K562 (cell line): ENCODE data around the gene TMEM167B. TPM values are rescaled to one million over a fixed set of nuclear protein-coding genes. Genes with fewer than 3 reads are reported as not detected.

ENCODE experiments used
- BCL6 ChIP-seq: fragments of 250-450 bp; sonication (Bioruptor Pico); IDR thresholded peaks from 2 replicates; pipeline ENCODE4 v1.4.0; 2020
- CBFA2T3 ChIP-seq: fragments of 450-650 bp; IDR thresholded peaks from 2 replicates; pipeline ENCODE4 v1.6.1; 2017
- DACH1 ChIP-seq: fragments of 450-650 bp; IDR thresholded peaks from 2 replicates; pipeline ENCODE4 v1.6.1; 2018; ENCODE audit not compliant: partially characterized antibody
- EP400 ChIP-seq: fragments of 450-650 bp; IDR thresholded peaks from 2 replicates; pipeline ENCODE4 v1.6.1; 2017; ENCODE audit warnings: antibody characterized with exemption, mild to moderate bottlenecking, moderate library complexity
- ILF3 ChIP-seq: fragments of 450-650 bp; IDR thresholded peaks from 2 replicates; pipeline ENCODE4 v1.6.1; 2018; ENCODE audit warnings: antibody characterized with exemption, mild to moderate bottlenecking, moderate library complexity, borderline replicate concordance
- NFRKB ChIP-seq: fragments of 450-650 bp; IDR thresholded peaks from 2 replicates; pipeline ENCODE4 v1.6.1; 2016; ENCODE audit warnings: low read depth
- PTRF ChIP-seq: fragments of 450-650 bp; IDR thresholded peaks from 2 replicates; pipeline ENCODE4 v1.6.1; 2016; ENCODE audit warnings: mild to moderate bottlenecking, missing genetic modification characterization, missing compliant biosample characterization
- PURB ChIP-seq: sonication (generic); formaldehyde crosslinking; IDR thresholded peaks from 2 replicates; pipeline ENCODE4 v1.9.0; 2021; ENCODE audit warnings: low read depth, mild to moderate bottlenecking, missing genetic modification reagents
- RBM25 ChIP-seq: fragments of 200-400 bp; formaldehyde crosslinking; IDR thresholded peaks from 2 replicates; pipeline ENCODE4 v1.6.1; 2018; ENCODE audit warnings: low read length, low read depth, moderate library complexity; ENCODE audit not compliant: severe bottlenecking
- SP2 ChIP-seq: IDR thresholded peaks from 2 replicates; pipeline ENCODE4 v1.6.1; 2011; ENCODE audit warnings: mild to moderate bottlenecking, low read depth, low read length, moderate library complexity; ENCODE audit not compliant: poor library complexity, severe bottlenecking; ENCODE audit errors: extremely low read depth
- ZNF507 ChIP-seq: conservative IDR thresholded peaks from 2 replicates; pipeline ENCODE4 v1.6.1; 2017; ENCODE audit warnings: missing genetic modification characterization, missing compliant biosample characterization
- ZNF76 ChIP-seq: fragments of 250-450 bp; sonication (Bioruptor Pico); IDR thresholded peaks from 2 replicates; pipeline ENCODE4 v1.4.0; 2020; ENCODE audit warnings: mild to moderate bottlenecking, moderate library complexity, borderline replicate concordance
- ZNF780A ChIP-seq: fragments of 250-450 bp; sonication (Bioruptor Pico); IDR thresholded peaks from 2 replicates; pipeline ENCODE4 v1.5.0; 2021; ENCODE audit warnings: mild to moderate bottlenecking
- polyA plus RNA-seq, 8 experiments: library from polyadenylated mRNA; depleted of rRNA in 4 of 8; stranded (reverse) in 5 of 8; unstranded in 3 of 8; fragments of >200 nt; fragmentation: Nextera tagmentation in 2 of 8; fragmentation: Illumina TruSeq in 1 of 8; extraction: Ambion mirVana in 2 of 8; extraction: Trizol in 1 of 8; gene quantifications; 2 replicates each; pipeline versions ENCODE4 v1.2.1 to v1.2.3, GENCODE V29; 2011 to 2014; ENCODE audit warnings: inconsistent platforms in 1 of 8, missing spikeins in 1 of 8
- total RNA-seq, 7 experiments: library from RNA; depleted of rRNA in 6 of 7; stranded (reverse); fragments of >200 nt in 6 of 7; fragmentation: Illumina TruSeq in 2 of 7; extraction: Trizol in 2 of 7; gene quantifications; 2 replicates each; pipeline versions ENCODE4 v1.2.1 to v1.2.3, GENCODE V29; 2011 to 2021; ENCODE audit warnings: low replicate concordance in 1 of 7
- TF ChIP-seq, protein P1 (sequence below): fragments of 250-450 bp; sonication (Bioruptor Pico); IDR thresholded peaks from 2 replicates; pipeline ENCODE4 v1.5.0; 2020; ENCODE audit warnings: mild to moderate bottlenecking
- TF ChIP-seq, protein P2 (sequence below), 2 experiments: IDR thresholded peaks in 1 of 2; conservative IDR thresholded peaks in 1 of 2; 2 replicates each; pipeline ENCODE4 v1.6.1; 2016; ENCODE audit warnings: low read depth in 2 of 2, mild to moderate bottlenecking in 1 of 2, missing compliant biosample characterization in 1 of 2, missing genetic modification characterization in 1 of 2, moderate library complexity in 1 of 2
- TF ChIP-seq, protein P3 (sequence below): fragments of 150-350 bp; conservative IDR thresholded peaks from 2 replicates; pipeline ENCODE4 v1.6.1; 2014; ENCODE audit warnings: low read length
- TF ChIP-seq, protein P4 (sequence below): fragments of 450-650 bp; IDR thresholded peaks from 2 replicates; pipeline ENCODE4 v1.6.1; 2016; ENCODE audit warnings: borderline replicate concordance
- TF ChIP-seq, protein P5 (sequence below), 2 experiments: fragments of 450-650 bp in 1 of 2; sonication (generic) in 1 of 2; formaldehyde crosslinking in 1 of 2; IDR thresholded peaks in 1 of 2; conservative IDR thresholded peaks in 1 of 2; 2 replicates each; pipeline versions ENCODE4 v1.6.1 to v1.8.1; 2016 to 2023; ENCODE audit warnings: mild to moderate bottlenecking in 2 of 2, moderate library complexity in 2 of 2, inconsistent platforms in 1 of 2, missing genetic modification reagents in 1 of 2

TMEM167B gene
- total and polyA plus RNA-seq, 9 of the 15 experiments (the other 6 are each of a cell fraction or from before 2014, with no cell fraction given) = 17.2 to 36.4 (median 32.2) TPM

DNA sequence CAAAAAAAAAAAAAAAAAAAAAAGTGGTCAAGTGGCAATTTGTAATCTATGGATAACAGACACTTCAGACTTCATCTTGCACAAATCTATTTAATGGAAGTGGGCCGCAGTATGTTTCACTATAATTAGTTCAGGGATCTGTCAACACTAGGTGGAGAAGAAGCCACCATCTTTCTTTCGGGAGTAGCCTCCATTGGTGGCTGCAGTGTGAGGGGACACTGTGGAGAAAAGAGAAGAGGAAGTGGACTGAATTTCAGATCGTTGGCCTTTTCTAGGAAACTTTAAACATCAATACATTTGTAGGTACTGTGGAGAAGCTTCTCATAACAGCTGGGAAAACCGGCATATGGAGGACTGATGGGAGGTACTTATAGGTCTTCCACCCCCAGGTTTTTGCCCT, 15.3 kb downstream of the TMEM167B start (continued):
- TF ChIP-seq, protein P1, sequence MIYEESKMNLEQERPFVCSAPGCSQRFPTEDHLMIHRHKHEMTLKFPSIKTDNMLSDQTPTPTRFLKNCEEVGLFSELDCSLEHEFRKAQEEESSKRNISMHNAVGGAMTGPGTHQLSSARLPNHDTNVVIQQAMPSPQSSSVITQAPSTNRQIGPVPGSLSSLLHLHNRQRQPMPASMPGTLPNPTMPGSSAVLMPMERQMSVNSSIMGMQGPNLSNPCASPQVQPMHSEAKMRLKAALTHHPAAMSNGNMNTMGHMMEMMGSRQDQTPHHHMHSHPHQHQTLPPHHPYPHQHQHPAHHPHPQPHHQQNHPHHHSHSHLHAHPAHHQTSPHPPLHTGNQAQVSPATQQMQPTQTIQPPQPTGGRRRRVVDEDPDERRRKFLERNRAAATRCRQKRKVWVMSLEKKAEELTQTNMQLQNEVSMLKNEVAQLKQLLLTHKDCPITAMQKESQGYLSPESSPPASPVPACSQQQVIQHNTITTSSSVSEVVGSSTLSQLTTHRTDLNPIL (CRISPR knock-in tag) = no peak
- TF ChIP-seq ZNF76 (no peak), RBM25 (no peak), ZNF507 (tag) (no peak), PURB (CRISPR knock-in tag) (no peak), SP2 (no peak), EP400 (no peak), NFRKB (no peak), DACH1 (no peak), BCL6 (CRISPR knock-in tag) (no peak), ILF3 (no peak), CBFA2T3 (0 out of 2 replicates have a peak, but pooled peaks have one; percentile 19), PTRF (tag) (no peak), ZNF780A (CRISPR knock-in tag) (no peak)
- TF ChIP-seq, protein P2, sequence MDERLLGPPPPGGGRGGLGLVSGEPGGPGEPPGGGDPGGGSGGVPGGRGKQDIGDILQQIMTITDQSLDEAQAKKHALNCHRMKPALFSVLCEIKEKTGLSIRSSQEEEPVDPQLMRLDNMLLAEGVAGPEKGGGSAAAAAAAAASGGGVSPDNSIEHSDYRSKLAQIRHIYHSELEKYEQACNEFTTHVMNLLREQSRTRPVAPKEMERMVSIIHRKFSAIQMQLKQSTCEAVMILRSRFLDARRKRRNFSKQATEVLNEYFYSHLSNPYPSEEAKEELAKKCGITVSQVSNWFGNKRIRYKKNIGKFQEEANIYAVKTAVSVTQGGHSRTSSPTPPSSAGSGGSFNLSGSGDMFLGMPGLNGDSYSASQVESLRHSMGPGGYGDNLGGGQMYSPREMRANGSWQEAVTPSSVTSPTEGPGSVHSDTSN (CRISPR knock-in tag; IDR thresholded peaks at IDR 0.05; ENCODE audit: low read depth) = no peak
- TF ChIP-seq, protein P2 (tag; conservative IDR thresholded peaks at IDR 0.05; ENCODE audit: low read depth) = peak; percentile 47
- TF ChIP-seq, protein P3, sequence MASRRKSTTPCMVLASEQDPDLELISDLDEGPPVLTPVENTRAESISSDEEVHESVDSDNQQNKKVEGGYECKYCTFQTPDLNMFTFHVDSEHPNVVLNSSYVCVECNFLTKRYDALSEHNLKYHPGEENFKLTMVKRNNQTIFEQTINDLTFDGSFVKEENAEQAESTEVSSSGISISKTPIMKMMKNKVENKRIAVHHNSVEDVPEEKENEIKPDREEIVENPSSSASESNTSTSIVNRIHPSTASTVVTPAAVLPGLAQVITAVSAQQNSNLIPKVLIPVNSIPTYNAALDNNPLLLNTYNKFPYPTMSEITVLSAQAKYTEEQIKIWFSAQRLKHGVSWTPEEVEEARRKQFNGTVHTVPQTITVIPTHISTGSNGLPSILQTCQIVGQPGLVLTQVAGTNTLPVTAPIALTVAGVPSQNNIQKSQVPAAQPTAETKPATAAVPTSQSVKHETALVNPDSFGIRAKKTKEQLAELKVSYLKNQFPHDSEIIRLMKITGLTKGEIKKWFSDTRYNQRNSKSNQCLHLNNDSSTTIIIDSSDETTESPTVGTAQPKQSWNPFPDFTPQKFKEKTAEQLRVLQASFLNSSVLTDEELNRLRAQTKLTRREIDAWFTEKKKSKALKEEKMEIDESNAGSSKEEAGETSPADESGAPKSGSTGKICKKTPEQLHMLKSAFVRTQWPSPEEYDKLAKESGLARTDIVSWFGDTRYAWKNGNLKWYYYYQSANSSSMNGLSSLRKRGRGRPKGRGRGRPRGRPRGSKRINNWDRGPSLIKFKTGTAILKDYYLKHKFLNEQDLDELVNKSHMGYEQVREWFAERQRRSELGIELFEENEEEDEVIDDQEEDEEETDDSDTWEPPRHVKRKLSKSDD = 0 out of 2 replicates have a peak, but pooled peaks have one; percentile 26
- TF ChIP-seq, protein P4, sequence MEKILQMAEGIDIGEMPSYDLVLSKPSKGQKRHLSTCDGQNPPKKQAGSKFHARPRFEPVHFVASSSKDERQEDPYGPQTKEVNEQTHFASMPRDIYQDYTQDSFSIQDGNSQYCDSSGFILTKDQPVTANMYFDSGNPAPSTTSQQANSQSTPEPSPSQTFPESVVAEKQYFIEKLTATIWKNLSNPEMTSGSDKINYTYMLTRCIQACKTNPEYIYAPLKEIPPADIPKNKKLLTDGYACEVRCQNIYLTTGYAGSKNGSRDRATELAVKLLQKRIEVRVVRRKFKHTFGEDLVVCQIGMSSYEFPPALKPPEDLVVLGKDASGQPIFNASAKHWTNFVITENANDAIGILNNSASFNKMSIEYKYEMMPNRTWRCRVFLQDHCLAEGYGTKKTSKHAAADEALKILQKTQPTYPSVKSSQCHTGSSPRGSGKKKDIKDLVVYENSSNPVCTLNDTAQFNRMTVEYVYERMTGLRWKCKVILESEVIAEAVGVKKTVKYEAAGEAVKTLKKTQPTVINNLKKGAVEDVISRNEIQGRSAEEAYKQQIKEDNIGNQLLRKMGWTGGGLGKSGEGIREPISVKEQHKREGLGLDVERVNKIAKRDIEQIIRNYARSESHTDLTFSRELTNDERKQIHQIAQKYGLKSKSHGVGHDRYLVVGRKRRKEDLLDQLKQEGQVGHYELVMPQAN = no peak
- TF ChIP-seq, protein P5, sequence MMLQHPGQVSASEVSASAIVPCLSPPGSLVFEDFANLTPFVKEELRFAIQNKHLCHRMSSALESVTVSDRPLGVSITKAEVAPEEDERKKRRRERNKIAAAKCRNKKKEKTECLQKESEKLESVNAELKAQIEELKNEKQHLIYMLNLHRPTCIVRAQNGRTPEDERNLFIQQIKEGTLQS (IDR thresholded peaks at IDR 0.05) = no peak
- TF ChIP-seq, protein P5 (CRISPR knock-in tag; conservative IDR thresholded peaks at IDR 0.05) = 0 out of 2 replicates have a peak, but pooled peaks have one; percentile 34
